ENCODE results near the gene HIP1R. TPM values are rescaled to one million over a fixed set of nuclear protein-coding genes. Genes with fewer than 3 reads are reported as not detected.

The HIP1R gene
- total RNA-seq, 1 experiment from 2014 or later, result 36.7 TPM

DNA sequence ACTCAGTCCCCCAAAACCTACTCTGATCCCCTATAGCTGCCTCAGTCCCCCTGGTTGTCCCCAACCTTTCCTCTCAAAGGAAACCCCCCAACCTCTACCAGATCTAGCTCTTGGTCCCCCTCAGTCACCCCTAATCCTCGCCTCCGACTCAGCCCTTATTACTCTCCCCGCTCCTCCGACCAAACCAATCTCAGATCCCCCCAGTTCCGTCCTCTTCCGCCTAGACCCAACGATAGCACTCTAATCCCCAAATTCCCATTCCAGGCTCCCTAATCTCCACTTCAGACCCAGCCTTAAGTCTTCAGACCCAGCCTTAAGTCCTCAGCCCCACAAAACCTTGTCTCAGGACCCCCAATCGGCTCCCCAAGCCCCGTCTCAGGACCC, 60.1 kb downstream of the HIP1R start:
- Histone ChIP-seq H3K4me1 (ENCODE audit: control insufficient read depth, insufficient read depth, low read length) (peaks cover 50% of the 10 kb centered on the region), H3K27ac (ENCODE audit: low read length) (peak overlapping the region; percentile 100), H3K4me3 (ENCODE audit: low read depth in 2 of 2, low read length in 2 of 2) (peak overlapping the region; percentile 78 to 91), H3K9me3 (ENCODE audit: control insufficient read depth, insufficient read depth, low read depth, low read length) (no peaks in the 10 kb centered on the region), H3K36me3 (ENCODE audit: control insufficient read depth, insufficient read depth, low read length) (peaks cover 2% of the 10 kb centered on the region), H3K27me3 (ENCODE audit: control insufficient read depth, insufficient read depth, low read length) (no peaks in the 10 kb centered on the region)
- no peak for ATAC-seq
- ChIA-PET POLR2A (no interaction called here), CTCF (no interaction called here)
- no TSS peak for BruUV-seq (replicated peaks)
- in situ Hi-C loops (cut with HindIII; ENCODE audit: low pct_unique_long_range_greater_than_20kb, low sequenced_read_pairs), result no loop called here
- TF ChIP-seq SIN3A (IDR thresholded peaks at IDR 0.05; ENCODE audit: borderline replicate concordance, insufficient read depth, low read depth, low read length), result no peak
- TF ChIP-seq POLR2AphosphoS5 (IDR thresholded peaks at IDR 0.05; ENCODE audit: low read depth, low read length), result no peak
- TF ChIP-seq TCF7L2 (IDR thresholded peaks at IDR 0.05; ENCODE audit: low read depth, low read length), result no peak
- TF ChIP-seq, protein P1, sequence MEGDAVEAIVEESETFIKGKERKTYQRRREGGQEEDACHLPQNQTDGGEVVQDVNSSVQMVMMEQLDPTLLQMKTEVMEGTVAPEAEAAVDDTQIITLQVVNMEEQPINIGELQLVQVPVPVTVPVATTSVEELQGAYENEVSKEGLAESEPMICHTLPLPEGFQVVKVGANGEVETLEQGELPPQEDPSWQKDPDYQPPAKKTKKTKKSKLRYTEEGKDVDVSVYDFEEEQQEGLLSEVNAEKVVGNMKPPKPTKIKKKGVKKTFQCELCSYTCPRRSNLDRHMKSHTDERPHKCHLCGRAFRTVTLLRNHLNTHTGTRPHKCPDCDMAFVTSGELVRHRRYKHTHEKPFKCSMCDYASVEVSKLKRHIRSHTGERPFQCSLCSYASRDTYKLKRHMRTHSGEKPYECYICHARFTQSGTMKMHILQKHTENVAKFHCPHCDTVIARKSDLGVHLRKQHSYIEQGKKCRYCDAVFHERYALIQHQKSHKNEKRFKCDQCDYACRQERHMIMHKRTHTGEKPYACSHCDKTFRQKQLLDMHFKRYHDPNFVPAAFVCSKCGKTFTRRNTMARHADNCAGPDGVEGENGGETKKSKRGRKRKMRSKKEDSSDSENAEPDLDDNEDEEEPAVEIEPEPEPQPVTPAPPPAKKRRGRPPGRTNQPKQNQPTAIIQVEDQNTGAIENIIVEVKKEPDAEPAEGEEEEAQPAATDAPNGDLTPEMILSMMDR (IDR thresholded peaks at IDR 0.05), result no peak
- TF ChIP-seq, protein P2, sequence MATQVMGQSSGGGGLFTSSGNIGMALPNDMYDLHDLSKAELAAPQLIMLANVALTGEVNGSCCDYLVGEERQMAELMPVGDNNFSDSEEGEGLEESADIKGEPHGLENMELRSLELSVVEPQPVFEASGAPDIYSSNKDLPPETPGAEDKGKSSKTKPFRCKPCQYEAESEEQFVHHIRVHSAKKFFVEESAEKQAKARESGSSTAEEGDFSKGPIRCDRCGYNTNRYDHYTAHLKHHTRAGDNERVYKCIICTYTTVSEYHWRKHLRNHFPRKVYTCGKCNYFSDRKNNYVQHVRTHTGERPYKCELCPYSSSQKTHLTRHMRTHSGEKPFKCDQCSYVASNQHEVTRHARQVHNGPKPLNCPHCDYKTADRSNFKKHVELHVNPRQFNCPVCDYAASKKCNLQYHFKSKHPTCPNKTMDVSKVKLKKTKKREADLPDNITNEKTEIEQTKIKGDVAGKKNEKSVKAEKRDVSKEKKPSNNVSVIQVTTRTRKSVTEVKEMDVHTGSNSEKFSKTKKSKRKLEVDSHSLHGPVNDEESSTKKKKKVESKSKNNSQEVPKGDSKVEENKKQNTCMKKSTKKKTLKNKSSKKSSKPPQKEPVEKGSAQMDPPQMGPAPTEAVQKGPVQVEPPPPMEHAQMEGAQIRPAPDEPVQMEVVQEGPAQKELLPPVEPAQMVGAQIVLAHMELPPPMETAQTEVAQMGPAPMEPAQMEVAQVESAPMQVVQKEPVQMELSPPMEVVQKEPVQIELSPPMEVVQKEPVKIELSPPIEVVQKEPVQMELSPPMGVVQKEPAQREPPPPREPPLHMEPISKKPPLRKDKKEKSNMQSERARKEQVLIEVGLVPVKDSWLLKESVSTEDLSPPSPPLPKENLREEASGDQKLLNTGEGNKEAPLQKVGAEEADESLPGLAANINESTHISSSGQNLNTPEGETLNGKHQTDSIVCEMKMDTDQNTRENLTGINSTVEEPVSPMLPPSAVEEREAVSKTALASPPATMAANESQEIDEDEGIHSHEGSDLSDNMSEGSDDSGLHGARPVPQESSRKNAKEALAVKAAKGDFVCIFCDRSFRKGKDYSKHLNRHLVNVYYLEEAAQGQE (IDR thresholded peaks at IDR 0.05; ENCODE audit: insufficient read depth in 1 of 2, low read depth in 2 of 2, low read length in 1 of 2), result no peak
- intact Hi-C loops (cut with micrococcal nuclease; ENCODE audit: unreplicated experiment), result loop anchor here (5.0 kb wide), 1 partner anchor 47 kb away; no protein-coding TSS in a partner anchor
- no peak for DNase-seq (ENCODE audit: low read depth, low spot score)

DNA sequence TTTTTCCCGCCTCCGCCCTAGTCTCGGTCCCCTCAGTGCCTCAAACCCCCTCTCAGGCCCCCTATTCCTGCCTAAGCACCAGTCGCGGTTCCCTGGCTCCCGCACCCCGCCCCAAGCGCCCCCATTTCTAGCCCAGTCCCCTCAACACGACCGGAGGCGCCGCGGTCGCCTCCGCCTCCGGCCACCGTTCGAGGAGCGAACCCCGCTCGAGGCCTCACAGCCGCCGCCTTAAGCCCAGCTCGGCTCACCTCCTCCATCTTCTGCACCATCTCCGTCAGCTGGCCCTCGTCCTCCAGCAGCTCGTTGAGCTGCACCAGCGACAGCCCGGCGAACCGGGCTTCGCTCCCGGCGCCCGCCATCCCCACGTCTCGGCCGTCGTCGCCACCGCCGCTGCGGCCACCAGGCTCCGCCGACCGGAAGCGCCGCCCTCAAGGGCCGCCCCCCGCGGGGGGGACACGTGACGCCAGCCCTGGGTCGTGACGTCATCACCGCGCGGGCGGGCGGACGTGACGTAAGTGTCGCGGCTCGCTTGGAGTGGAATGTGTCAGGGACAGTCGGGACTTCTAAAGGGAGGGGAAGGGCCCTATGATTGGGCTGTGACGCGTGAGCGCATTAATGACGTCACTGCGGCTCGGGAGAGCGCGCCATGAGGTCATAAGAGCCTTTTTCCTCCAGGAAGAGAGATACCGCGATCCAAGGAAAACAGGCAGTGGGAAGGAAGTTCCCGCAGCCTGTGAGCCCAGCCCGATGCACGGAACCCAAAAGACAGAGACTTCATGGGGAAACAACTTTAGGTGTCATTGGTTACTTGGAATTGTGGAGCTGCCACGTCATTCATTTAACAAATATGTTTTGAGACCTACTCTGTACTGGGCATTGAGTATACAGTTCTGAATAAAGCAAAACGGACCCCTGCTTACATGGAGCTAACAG, 60.7 kb downstream of the HIP1R start, which contains the start of gene VPS37B:
TSS of gene VPS37B (minus strand) at position 421 of the 933 bp plus-strand sequence. CDS start at position 359, 62 bp downstream.
- no TSS peak for BruUV-seq (replicated peaks)
- intact Hi-C loops (cut with micrococcal nuclease; ENCODE audit: unreplicated experiment) (loop anchor here (5.0 kb wide), 1 partner anchor 46 kb away; no protein-coding TSS in a partner anchor), in situ Hi-C loops (cut with HindIII; ENCODE audit: low pct_unique_long_range_greater_than_20kb, low sequenced_read_pairs) (no loop called here)
- no peaks in the 10 kb centered on the region for H3K27me3 ChIP-seq (ENCODE audit: control insufficient read depth, insufficient read depth, low read length)
- peak within 1 kb of the TSS; percentile 78 to 91 for H3K4me3 ChIP-seq (ENCODE audit: low read depth in 2 of 2, low read length in 2 of 2)
- ChIA-PET POLR2A (interaction anchor here (0.7 kb wide), 2 partner anchors 352 to 653 kb away, joined by 3 read pairs; no protein-coding TSS in a partner anchor), CTCF (no interaction called here)
- H3K27ac ChIP-seq (ENCODE audit: low read length), result peak within 1 kb of the TSS; percentile 100
- no peak for DNase-seq (ENCODE audit: low read depth, low spot score)
- peak; percentile 66 for ATAC-seq
- no peaks in the 10 kb centered on the region for H3K9me3 ChIP-seq (ENCODE audit: control insufficient read depth, insufficient read depth, low read depth, low read length)
- H3K4me1 ChIP-seq (ENCODE audit: control insufficient read depth, insufficient read depth, low read length), result peaks cover 43% of the 10 kb centered on the region
- peaks cover 2% of the 10 kb centered on the region for H3K36me3 ChIP-seq (ENCODE audit: control insufficient read depth, insufficient read depth, low read length)
- TF ChIP-seq, protein P2 (IDR thresholded peaks at IDR 0.05; ENCODE audit: insufficient read depth in 1 of 2, low read depth in 2 of 2, low read length in 1 of 2), result 0 out of 4 replicates have a peak, but pooled peaks of 1 of the 2 experiments have one; percentile 42
- TF ChIP-seq SIN3A (IDR thresholded peaks at IDR 0.05; ENCODE audit: borderline replicate concordance, insufficient read depth, low read depth, low read length) (no peak), TCF7L2 (IDR thresholded peaks at IDR 0.05; ENCODE audit: low read depth, low read length) (peak; percentile 97), POLR2AphosphoS5 (IDR thresholded peaks at IDR 0.05; ENCODE audit: low read depth, low read length) (peak; percentile 81)
